Measurements from ENCODE around the gene LRP1.

DNA sequence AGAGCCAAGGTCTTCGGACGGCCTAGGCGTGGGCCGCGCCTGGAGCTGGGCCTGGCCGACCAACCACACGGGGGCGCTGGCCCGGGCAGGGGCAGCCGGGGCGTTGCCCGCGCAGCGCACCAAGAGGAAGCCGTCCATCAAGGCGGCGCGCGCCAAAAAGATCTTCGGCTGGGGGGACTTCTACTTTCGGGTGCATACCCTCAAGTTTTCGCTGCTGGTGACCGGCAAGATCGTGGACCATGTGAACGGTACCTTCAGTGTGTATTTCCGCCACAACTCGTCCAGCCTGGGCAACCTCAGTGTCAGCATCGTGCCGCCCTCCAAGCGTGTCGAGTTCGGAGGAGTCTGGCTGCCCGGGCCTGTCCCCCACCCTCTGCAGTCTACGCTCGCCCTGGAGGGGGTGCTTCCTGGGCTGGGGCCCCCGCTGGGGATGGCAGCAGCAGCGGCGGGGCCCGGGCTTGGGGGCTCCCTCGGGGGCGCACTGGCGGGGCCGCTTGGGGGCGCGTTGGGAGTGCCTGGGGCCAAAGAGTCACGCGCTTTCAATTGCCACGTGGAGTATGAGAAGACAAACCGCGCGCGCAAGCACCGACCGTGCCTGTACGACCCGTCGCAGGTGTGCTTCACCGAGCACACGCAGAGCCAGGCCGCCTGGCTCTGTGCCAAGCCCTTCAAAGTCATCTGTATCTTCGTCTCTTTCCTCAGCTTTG lies 96.8 kb downstream of the LRP1 start:
- TF ChIP-seq EZH2 (IDR thresholded peaks at IDR 0.05) (no peak), POLR2AphosphoS5 (IDR thresholded peaks at IDR 0.05; ENCODE audit: borderline replicate concordance, low read depth, low read length) (no peak)

Data from SK-N-MC (cell line).